ENCODE data around the gene CLINT1.
A peak's percentile ranks its signal among the peaks of the same experiment; 100 is the strongest.
"Not testable (repeated sequence)": the region's sequence is repeated elsewhere in the genome, so short reads cannot be mapped to it uniquely, and the experiment has no call there.

Gene CLINT1

DNA sequence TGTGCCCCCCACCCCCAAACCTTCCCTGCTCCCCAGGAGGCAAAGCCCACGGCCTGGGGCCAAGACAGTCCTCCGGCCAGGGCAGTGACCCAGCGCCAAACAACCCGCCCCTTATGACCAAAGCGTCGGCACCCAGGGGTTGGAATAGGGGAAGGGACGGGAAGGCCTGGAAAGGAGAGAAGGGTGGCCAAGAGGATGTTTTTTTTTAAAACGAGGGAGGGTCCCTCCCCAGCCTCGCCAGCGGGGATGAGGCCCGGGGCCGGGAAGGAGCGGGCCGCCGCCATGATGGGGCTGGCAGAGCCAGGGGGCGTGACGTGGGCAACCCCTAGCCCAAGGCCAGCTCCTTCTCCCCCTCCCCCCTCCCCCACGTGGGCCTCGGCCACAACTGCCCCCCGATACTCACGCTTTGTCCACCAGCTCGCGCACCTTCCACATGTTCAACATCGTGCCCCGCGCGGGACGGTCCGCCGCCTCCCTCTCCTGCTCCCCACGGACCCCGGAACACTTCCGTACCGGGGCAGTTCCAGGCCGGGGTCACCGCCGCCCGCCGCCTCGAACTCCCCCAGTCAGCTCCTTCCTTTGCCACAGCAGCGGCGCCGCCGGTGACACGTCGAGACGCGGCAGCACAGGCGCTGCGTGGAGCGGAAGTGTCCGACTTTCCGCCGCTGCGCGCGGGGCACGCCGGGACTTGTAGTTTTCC lies at the start of gene CLINT1:
Gene CLINT1 (minus strand): TSS at position 619 of the 700 bp plus-strand sequence. CDS start 175 bp downstream, at position 444.
- DNase-seq (ENCODE audit: low read depth) = peak; percentile 76

DNA sequence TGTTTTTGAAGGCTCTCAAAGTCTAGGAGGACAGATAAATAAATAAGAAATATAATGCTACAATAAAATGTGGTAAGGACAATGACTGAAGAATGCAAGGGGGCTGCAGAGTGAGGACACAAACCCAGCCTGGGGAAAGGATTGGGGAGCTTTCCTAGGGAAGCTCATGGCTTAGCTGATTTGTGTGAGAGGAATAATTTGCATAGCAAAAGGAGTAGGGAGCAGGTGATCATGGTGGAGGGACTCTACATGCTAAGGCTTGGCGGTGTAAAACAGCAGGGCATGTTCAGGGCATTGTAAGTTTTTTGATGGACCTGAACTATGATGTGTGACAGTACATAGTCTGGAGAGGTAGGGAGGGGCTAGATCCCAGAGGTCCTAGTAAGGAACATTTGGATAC lies 49.5 kb upstream of the CLINT1 start:
- DNase-seq (ENCODE audit: low read depth) = no peak

DNA sequence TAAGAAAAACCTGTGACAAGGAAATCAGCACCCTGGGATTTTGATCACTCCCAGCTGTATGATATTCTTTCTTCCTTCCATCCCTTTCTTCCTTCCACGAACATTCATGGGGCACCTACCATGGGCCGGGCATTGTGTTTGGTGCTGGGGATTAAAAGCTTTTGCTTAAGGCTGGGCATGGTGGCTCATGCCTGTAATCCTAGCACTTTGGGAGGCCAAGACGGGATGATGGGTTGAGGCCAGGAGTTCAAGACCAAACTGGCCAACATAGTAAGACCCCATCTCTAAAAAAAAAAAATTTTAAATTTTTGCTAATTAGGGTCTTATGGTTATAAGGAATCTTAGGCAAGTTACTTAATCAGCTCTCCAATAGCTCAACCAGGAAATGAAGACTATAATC lies 48.5 kb upstream of the CLINT1 start:
- no peak for DNase-seq (ENCODE audit: low read depth)

DNA sequence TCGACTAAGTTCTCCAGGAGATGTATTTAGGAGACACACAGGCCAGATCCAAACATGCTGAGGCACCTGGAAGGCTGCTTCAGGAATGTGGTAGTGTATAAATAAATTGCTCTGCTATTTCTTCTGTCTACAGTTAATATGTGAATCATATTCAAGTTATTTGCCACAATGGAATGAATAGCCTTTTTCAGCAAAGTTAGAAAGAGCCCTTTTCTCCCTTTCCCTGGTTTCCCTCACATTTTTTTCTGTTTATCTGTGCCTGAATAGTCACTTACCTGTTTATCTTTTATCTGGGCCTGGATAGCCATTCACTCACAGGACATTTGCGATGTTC lies 44.1 kb upstream of the CLINT1 start:
- DNase-seq (ENCODE audit: low read depth) = no peak

DNA sequence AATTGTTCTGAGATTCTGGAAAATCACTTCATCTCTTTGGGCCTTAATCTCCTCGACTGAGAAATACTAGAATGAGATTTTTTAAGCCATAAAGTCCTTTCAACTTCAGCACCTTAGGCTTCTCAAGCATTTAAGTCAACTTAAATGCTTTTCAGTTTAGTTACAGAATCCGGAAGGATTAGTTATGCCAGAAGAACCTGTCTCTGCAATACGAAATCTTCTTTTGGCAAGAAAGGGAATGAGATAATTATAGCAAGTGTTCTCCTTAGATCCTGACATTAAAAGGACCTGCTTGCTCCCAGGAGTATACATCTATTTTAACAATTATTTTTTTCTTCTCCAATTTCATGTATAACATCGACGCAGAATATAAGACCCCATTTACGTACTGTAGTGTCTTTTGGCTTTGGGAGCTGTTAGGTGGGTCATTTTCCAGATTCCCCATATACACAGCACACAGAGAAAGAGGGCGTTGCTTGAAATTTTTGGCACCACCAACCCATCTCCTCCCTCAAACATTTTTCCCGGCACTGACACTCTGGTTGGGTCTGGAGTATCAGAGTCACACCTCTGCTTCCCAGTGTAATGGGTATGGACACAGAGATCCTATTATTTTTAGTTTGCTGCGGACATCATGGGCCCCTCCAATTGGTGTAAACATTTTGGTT lies 43.6 kb upstream of the CLINT1 start:
- no peak for DNase-seq (ENCODE audit: low read depth)

DNA sequence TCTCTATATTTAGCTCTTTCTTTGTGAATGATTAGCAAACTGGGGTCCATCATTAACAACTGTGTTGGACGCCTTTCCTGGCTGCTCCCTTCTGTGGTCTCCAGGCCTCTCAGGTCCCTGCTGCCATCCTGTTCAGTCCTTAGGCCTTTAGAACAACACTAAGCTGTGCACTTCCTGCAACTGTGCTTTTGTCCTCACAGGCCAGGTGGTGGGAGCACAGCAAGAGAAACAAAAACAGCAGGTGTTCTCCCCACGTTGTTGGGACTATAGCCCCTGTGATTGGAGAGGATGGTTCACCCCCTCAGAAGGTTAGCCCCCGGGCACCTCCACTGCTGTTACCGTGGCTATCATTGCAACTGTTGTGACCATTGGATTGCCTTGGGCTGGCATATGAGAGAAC lies 41.7 kb upstream of the CLINT1 start:
- DNase-seq (ENCODE audit: low read depth) = no peak

DNA sequence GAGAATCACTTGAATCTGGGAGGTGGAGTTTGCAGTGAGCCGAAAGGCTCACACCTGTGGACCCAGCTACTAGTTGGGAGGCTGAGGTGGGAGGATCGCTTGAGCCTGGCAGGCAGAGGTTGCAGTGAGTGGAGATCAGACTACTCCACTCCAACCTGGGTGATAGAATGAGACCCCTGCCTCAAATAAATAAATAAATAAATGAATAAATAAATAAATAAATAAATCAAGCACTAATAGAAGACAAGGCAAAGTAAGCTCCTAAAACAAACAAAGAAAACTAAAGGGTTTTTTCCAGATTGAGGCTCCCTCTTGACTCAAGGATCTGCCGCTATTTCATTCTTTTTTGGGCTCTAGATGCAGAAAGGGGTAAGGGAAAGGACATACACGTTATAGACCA lies 34.7 kb upstream of the CLINT1 start:
- no peak for DNase-seq (ENCODE audit: low read depth)

DNA sequence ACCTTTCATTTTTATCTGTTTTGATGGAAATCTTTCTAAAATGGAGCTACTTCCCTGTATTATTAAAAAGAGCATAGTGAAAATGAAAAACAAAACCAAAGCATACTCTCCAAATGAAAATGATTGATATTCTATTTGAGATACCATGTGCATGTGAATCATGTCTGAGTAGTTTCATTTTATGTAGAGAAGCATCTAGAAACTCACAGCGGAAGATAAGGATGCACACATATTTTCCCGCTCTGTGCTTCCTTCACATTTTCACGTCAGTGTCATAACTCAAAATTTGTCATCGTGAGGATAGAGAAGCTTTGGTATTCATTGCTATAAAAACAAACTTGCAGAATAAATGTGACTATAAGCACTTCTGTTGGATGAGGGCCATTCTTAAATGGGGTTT lies 34.0 kb upstream of the CLINT1 start:
- no peak for DNase-seq (ENCODE audit: low read depth)

DNA sequence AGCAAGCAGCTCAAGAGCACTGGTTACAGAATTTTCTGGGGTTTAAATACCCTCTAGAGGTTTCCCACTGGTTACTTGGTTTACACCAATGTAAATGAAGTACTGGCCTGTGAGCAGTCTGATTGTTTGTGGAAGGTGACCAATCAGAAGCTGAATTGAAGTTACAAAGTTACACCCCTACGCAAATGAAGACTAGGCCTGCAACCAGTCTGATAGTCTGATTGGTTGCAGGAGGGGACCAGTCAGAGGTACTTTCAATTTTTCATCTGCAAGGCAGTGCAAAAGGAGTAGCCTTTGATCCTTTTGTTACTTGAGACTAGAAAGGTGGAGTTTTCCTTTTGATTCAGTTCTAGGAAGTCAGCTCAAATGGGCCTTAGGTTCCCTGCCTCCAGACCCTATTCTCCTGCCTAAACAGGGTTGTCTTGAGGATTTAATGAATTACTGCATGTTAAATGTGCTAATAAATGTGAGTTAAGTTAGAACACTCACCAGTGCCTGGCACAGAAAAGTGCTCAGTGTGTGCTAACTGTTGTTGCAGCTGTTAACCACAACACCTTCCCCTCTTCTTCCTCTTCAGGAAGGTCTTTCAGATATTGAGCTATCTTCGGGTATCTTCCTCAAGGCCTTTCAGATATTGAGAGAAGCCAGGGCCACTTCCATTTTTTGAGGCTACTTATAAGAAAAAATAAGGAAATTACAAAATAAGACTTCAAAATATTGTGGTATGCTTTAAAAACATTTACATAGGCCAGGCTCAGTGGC lies 32.1 kb upstream of the CLINT1 start:
- DNase-seq (ENCODE audit: low read depth) = no peak

DNA sequence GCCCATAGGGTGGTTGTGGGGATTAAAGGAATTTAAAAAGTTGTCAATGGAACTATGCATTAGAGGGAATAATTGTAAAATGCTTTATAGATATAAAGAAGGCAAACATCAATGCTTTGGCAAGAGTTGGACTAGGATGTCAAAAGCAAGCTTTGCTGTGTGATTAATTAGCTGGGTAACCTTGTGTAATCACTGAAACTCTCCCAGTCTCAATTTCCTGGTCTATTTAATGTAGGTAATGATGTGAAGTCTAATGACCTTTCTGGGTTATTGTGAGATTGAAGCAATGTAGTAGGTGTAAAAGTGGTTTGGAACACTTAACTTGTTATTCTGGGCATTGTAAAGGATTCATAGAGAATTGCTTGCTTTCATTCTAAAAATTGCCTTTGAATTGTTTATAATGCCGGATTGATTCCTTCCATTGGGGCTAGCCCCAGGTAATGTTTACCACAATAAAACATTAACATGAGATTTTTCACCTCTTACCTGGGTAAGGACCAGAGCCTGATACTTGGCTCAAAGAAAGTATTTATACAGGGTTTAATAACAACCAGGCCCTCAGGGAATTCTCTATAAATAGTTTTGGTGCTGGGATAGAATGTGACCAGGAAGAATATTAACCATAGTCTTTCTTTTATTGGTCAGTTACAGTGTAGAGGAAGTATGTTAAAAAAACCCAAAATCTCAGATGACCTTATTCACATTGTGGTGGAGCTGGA lies 30.0 kb upstream of the CLINT1 start:
- no peak for DNase-seq (ENCODE audit: low read depth)

DNA sequence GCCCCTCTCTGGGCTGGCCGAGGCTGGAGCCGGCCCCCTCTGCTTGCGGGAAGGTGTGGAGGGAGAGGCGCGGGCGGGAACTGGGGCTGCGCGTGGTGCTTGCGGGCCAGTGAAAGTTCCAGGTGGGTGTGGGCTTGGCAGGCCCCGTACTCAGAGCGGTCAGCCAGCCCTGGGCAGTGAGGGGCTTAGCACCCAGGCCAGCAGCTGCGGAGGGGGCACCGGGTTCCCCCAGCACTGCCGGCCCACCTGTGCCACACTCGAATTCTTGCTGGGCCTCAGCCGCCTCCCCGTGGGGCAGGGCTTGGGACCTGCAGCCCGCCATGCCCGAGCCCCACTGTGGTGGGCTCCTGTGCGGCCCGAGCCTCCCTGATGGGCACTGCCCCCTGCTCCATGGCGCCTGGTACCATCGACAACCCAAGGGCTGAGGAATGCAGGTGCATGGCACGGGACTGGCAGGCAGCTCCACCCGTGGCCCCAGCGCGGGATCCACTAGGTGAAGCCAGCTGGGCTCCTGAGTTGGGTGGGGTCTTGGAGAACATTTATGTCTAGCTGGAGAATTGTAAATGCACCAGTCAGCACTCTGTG lies 27.9 kb upstream of the CLINT1 start:
- no peak for DNase-seq (ENCODE audit: low read depth)

DNA sequence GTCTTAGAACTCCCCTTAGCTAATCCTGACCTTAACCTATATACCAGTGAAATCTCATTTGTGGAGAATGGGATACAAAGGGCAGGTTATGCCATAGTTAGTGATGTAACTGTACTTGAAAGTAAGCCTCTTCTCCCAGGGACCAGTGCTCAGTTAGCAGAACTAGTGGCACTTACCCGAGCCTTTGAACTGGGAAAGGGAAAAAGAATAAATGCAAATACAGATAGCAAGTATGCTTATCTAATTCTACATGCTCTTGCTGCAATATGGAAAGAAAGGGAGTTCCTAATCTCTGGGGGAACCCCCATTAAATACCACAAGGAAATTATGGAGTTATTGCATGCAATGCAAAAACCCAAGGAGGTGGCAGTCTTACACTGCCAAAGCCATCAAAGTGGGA lies 26.1 kb upstream of the CLINT1 start:
- DNase-seq (ENCODE audit: low read depth) = not testable (repeated sequence)

DNA sequence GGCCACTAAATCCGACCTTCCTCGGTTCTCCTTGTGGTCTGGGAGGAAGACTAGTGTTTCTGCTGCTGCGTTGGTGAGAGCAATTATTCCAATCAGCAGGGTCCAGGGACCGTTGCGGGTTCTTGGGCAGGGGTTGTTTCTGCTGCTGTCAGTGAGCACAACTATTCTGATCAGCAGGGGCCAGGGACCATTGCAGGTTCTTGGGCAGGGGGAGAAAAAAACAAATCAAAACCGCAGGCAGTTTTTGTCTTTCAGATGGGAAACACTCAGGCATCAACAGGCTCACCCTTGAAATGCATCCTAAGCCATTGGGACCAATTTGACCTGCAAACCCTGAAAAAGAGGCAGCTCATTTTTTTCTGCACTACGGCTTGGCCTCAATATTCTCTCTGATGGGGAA lies 22.6 kb upstream of the CLINT1 start:
- DNase-seq (ENCODE audit: low read depth) = not testable (repeated sequence)

DNA sequence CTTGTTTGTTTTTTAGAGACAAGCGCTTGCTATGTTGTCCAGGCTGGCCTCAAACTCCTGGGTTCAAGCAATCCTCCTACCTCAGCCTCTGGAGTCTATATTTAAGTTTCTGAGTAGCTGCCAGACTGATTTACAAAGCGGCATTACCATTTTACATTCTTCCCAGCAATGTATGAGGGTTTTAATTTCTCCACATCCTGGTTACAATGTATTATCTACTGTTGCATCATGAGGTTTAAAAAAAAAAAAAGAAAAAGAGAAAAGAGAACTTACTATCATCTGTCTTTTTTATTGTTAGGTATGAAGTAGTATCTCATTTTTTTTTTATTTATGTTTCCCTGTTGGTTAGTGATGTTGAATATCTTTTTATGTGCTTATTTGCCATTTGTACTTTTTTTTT lies 18.9 kb upstream of the CLINT1 start:
- DNase-seq (ENCODE audit: low read depth) = no peak

DNA sequence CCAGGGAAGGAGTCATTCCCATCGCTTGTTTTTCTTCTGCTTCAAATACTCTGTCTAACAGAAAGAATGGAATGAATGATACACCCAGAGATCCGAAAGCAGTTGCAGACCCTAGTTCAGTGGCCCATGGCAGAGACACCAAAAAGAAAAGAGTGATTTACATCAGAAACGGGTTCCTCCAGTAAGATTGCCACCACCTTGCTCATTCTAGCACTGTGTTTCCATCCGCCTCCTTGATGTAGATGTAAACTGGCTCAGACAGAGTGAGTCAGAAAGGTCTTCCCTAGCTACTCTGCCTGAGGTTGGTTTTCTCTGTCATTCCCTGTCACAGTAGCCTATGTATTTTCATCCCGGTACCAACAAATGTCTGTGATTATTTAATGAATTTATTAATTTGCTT lies 15.9 kb upstream of the CLINT1 start:
- no peak for DNase-seq (ENCODE audit: low read depth)

DNA sequence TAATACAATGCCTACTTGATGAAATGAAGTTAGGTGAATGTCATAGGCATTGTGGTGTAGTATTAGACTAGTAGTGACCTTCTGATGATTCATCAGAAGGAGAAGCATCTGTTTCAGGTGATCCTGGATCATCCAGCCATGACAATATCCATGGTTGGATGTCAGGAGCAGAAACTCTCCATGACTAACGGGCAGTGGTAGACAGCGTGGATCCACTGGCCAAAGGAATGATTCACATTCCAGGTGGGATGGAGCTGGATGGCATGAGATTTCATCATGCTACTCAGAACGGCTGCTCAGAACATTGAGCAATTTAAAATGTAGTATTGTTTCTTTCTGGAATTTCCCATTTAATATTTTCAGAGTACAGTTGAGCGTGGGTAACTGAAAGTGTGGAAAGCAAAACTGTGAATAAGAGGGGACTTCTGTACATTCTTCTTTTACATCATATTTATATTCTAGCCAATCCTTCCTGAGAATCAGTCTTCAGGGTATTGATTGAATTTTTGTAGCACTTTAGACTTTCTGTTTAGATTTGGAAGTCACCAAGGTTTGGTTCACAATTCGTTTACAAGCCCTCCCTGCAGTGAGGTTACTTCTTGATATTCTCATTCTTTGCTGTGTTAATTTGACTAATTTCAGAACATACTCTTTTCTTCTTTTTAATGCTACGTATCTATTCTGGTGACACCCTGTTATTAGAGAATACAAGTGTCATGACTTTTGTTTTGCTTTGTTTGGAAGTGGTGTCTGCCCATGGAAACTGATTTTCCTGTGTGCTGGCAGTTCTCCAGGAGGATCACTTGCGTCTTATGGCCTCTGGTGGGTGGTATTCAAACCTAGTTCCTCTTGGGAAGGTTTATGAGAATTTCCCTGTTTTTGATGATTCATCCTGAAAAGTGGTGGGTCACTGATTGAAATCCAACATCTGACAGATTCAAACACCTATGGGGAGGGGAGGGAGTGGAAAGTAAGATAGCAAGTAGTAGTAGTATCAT lies 12.2 kb upstream of the CLINT1 start:
- no peak for DNase-seq (ENCODE audit: low read depth)

DNA sequence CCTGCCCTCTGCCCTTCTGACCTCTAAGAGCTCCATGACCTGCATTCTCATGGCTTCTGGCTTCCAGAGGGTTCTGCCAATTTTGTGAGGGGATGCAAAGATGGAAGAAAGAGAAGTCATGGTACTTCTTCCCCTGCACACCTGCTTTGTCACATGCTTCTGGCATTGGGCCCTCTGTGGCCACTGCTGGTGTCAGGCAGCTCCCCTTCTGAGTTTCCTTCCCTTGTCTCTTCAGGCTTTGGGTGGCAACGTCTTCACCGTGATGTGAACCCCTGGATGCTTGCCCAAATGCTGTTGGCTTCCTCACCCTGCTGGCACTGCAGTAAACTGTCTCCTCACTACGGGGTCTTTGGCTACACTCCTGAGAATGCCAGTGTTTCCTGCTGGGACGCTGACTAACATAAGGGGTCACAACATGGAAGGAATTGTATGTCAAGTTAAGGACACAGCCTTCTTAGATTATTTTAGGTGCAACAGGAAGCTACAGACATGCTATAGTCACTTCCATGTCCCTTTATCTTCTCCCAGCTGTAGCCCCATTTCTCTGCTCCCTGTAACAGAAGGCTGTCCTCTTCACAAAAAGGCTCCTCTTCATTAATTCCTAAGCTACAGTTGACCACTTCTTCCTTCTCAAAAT lies 8.9 kb upstream of the CLINT1 start:
- DNase-seq (ENCODE audit: low read depth) = no peak

DNA sequence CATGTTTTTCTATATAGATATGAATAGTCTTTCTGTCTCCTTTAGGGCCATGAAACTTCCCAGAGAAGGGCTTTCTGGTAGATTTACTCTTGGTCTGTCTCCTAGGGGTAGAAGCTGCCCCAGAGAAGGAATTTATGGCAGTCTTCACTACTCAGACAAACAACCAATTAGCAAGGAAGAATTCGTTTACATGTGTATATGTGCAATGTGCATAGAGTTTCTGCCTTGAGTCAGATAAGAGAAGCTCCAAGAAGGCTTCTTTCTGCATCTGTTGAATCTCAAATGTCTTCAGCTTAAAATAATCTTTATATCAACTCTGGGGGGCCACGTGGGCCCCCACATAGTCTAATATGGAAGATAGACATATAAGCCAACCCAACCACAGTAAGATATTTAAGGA lies 7.6 kb upstream of the CLINT1 start:
- no peak for DNase-seq (ENCODE audit: low read depth)

DNA sequence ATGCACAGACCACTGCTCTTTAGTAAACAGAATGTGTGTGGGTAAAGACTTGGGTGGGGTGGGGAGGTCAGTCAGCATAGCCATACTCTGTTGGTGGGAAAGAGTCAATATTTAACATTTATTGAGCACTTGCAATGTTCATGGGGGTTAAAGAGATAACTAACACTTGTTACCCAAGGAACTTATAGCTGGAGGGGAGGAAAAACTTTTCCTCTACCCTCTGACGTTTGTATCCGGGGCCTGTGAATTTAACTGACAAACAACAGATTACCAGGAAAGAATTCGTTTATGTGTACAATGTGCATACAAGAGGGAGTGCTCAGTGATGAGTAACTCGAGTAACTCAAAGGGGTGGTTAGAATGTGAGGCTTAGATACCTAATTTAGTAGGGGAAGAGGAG lies 6.8 kb upstream of the CLINT1 start:
- no peak for DNase-seq (ENCODE audit: low read depth)

DNA sequence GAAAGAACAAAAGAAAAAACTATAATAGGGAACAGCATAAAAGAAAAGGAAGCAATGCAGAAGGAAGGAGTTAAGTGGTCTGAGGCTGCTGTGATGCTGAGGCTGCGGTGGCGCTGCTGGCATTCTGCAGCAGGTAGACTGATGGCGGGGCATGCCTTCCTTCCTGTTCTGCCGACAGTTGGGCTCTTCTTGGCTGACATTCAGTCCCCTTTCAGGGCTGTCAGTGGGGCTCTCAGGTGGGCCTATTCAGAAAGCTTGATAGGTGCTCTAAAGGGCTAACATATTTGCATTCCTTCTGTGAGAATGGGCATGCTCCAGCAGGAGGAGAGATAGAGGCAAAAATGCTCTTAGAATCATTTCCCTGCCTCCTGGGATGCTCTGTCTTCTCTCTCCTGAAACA lies 5.1 kb upstream of the CLINT1 start:
- DNase-seq (ENCODE audit: low read depth) = no peak
